HL-60 (cell line): ENCODE results near the gene SRMS.

ENCODE experiments used
- POLR2AphosphoS5 ChIP-seq: IDR thresholded peaks from 2 replicates; pipeline ENCODE4 v1.6.1; 2012; ENCODE audit warnings: low read depth
- SPI1 ChIP-seq: IDR thresholded peaks from 2 replicates; pipeline ENCODE4 v1.6.1; 2012; ENCODE audit warnings: low read depth, mild to moderate bottlenecking, borderline replicate concordance
- TF ChIP-seq, protein P1 (sequence below): IDR thresholded peaks from one replicate; pipeline ENCODE4 v1.5.1; 2011; ENCODE audit warnings: low read length, control low read depth, inconsistent platforms; ENCODE audit not compliant: insufficient read depth

DNA sequence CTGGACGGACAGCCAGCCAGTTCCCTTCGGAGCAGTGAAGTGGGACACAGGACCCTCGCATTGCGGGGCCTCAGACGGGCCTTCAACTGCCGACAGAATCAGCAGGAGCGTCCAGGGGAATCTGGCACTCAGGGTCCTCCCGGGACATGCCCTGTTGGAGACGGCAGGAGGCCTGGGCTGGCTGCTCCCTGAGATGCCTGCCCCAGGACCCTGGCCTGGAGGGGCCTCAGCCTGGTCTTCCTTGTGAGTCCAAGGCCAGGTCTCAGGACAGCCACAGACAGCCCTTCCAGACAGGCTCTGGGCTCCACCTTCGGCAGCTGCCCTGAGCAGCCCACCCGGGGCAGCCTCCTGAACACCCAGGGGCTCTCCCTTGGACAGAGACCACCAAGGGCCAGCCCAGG, 41.1 kb upstream of the SRMS start:
- TF ChIP-seq SPI1 = no peak
- no peak for TF ChIP-seq POLR2AphosphoS5
- TF ChIP-seq, protein P1, sequence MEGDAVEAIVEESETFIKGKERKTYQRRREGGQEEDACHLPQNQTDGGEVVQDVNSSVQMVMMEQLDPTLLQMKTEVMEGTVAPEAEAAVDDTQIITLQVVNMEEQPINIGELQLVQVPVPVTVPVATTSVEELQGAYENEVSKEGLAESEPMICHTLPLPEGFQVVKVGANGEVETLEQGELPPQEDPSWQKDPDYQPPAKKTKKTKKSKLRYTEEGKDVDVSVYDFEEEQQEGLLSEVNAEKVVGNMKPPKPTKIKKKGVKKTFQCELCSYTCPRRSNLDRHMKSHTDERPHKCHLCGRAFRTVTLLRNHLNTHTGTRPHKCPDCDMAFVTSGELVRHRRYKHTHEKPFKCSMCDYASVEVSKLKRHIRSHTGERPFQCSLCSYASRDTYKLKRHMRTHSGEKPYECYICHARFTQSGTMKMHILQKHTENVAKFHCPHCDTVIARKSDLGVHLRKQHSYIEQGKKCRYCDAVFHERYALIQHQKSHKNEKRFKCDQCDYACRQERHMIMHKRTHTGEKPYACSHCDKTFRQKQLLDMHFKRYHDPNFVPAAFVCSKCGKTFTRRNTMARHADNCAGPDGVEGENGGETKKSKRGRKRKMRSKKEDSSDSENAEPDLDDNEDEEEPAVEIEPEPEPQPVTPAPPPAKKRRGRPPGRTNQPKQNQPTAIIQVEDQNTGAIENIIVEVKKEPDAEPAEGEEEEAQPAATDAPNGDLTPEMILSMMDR = no peak
